ENCODE measurements around the gene CYB561D1.
A peak's percentile ranks its signal among the peaks of the same experiment; 100 is the strongest.

The CYB561D1 gene

DNA sequence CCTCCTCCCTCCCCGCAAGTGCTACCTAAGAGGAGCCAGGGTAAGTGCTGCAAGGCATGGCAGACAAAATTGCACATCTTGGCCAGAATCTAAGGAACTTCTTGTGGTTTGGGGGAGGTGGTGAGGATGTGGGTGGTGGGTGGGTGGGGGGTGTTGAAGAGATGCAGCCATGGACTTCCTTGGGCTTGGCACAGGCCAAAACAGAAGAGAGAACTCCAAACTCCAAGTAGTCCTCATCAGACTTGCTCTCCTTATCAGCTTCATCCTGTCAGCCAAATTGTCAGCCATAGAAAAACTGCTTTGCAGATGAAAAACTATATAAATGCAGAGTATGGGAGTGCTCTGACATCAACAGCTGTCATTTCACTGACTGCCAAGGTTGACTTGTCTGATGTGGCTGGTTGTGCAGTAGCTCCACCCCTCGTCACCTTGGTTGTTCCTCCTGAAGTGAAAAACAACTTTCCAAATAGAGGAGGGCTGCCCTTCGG is 8.5 kb downstream of the CYB561D1 start:
- no peak for DNase-seq

DNA sequence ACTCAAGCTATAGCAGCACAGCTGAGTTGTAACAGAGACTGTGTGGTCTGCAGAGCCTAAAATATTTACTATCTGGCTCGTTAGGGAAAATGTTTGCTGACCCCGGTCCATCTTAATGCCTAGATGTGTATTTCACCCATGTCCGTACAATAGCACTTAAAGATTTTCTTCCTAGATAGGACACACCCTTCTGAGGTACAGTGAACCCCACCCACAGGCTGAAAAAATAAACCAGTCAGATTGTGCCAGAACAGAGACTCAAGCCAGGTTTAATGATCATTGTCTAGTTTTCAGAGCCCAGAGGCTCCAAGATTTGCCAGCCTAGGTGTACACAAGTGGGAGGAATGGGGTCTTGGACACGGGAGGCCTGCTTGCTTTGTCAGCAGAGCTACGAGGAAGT is 10.0 kb downstream of the CYB561D1 start:
- no peak for DNase-seq

DNA sequence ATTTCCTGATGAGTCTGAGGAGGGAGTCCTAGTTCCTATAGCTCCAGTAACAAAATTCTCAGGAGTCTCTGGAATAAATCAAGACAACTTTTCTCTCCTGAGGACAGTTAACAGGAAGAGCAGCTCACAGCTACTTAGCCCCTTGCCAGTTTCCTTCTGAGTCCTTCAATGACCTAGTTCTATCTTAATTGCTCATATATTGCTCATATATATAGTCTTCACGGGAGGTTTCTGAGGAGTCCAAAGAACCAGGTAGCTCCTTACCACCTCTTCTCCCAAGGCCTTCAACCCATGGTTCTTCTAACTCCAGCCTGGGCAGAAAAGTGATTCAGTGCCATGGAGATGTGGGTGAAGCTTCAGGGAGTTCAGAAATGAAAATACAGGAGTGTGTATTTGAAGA is 11.1 kb downstream of the CYB561D1 start:
- DNase-seq, result no peak

DNA sequence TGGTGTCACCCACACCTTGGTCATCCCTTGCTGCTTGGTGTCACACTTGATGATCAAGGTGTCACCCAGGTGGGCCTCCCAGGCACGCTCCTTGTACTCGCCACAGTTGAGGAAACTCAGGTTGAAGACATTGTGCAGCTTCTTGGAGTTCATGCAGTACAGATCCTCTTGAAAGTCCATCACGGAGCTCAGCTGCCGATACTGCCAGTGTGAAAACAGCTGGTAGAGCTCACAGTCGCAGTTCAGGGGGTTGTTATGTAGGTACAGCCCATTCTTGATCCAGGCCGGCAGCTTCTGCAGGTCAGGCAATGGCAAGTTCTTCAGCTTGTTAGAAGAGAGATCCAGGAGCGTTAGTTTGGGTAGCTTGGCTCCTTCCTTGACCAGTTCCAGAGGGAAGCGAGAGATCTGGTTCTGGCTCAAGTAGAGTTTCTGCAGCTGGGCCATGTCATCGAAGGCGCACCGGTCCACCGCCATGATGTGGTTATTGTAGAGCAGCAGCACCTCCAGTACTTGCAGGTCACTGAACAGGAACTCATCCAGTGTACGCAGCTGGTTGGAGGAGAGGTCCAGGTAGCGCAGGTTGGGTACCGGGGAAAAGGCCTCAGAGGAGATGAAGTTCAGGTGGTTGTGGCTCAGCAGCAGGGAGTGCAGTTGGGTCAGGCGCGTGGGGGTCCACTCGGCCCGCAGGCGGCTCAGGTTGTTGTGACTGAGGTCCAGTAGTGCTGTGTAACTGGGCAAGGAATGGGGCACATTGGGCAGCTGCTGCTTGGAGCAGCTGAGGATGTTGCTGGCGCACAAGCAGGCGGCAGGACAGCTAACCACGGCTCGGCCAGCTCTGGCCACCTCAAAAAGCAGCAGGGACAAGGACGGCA is 14.3 kb downstream of the CYB561D1 start:
- no peak for DNase-seq

DNA sequence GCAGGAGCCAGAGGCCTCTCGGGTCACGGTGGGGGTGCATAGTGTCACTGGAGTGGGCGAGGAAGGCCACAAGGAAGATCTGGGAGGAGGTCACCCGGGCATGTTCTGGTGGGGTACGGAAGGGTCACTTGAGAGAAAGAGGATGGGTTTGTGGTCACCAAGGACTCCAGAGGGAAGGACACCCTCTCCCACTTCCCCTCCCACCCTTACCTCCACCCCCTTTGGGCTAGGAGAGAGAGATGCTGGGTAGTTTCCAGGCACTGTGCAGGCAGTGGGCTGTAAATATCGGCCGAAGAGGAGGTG is 14.9 kb downstream of the CYB561D1 start:
- DNase-seq, result no peak

DNA sequence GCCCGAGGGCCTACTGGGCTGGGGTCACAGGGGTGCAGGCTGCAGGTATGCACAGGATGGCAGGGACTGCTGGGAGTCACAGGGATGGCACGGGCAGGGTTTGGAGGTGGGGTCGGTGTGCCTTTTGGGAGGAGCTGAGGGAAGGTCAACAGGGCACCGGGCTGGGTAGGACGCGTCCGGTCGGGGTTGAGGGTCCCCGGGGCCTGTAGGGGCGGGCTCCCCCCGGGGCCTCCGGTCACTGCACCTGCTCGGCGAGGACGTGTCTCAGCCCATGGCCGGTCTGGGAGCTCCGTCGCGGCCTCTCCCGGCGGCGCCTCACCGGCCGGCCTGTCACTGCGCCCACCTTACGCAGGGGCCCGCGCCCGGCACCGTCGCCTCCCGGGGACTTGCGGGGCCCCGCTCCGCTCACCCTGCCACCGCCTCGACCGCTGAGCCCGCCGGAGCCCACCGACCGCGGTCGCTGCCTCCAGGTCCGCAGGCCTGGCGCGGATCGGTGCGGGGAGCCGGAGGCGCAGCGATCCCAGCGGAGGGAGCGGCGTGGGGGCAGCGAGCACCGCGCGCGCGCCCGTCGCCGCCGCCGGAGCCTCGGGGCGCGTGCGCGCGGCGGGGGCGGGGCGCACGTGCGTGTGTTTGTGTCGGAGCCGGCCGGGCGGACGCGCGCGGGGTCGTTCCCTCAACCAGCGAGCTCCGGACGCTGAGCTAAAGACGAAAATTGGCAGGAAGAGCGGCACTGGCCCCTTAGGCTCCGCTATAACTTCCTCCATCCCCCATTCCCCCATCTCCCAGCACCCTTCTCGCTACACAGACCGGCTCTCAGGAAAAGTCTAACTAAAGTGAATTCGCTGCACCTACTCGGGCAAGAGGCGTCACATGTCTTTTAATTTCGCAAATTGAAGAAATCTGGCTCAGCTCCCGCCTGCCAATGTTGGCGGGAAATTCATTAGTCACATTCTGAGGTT is 15.6 kb downstream of the CYB561D1 start, which contains the start of gene AMIGO1:
AMIGO1 (minus strand) TSS at position 552 of the 959 bp plus-strand sequence. CDS start 815 bp downstream, outside the sequence.
- peak; percentile 72 for DNase-seq

DNA sequence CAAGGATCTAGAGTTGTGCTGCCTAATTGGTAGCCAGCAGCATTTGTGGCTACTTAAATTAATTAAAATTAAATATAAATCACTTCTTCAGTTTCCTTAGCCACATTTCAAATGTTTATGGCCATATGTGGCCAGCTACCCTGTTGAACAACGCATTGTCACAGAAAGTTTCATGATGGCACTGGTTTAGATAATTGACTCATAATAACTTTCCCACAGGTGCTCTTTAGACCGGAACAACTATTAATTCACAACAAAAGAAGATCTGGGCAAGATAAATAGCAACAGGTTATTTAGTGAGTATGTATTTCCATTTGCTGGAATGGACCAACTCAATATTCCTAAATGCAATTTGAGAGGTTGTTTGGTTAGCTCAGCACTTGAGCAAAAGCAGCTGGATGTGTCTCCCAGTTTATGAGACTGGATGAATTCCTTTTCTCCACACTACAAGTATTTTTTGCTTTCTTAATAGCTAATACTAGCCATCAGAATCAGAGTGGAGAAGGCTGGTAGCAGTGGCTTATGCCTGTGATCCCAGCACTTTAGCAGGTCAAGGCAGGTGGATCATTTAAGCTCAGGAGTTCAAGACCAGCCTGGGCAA is 19.3 kb downstream of the CYB561D1 start:
- DNase-seq, result peak; percentile 13

DNA sequence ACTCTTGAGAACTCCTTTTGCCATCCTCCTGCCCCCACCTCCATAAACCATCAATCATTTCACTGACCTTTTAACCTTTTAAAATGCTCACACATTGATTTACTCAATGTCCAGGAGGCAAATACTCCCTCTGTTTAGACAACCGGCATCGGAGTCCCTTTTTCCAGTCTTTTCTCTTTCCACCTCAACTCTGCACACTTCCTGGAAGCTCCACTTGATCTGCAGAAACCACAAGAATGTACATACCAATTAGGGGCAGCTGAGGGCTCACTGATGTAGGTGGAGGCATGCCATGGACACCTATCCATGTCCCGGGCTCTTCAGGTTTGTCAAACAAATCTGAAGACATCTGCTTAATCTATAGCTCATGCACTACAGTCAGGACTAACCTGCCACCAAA is 21.0 kb downstream of the CYB561D1 start:
- DNase-seq, result no peak

DNA sequence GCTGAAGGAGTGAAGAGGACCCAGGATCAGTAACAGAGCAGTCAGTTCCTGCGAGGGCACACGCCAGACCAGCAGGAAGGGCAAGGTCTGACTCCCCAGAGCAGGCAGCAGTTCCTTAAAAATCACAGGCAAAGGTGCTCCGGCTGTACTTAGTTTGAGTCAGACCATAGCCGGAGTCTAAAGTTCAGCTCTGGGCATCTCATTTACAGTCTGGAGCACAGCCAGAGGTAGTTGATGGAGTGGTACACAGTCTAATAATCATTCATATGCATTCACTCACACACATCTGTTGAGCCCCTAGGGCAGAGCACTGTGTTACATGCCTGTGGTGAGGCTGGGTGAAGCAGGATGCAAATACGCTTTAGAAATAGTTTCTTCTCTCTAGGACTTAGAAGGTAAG is 23.0 kb downstream of the CYB561D1 start:
- DNase-seq, result peak; percentile 85

DNA sequence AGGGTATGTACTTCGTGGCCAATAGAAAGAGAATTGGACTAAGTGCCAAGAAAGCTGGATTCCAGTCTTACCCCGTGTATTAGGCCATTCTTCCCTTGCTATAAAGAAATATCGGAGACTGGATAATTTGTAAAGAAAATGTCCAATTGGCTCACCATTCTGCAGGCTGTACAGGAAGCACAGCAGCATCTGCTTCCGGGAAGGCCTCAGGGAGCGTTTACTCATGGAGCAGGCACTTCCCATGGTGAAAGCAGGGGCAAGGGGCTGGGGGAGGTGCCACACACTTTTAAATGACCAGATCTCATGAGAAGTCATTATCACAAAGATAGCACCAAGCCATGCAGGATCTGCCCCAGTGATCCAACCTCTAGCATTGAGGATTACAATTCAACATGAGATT is 23.4 kb downstream of the CYB561D1 start:
- DNase-seq, result peak; percentile 6

DNA sequence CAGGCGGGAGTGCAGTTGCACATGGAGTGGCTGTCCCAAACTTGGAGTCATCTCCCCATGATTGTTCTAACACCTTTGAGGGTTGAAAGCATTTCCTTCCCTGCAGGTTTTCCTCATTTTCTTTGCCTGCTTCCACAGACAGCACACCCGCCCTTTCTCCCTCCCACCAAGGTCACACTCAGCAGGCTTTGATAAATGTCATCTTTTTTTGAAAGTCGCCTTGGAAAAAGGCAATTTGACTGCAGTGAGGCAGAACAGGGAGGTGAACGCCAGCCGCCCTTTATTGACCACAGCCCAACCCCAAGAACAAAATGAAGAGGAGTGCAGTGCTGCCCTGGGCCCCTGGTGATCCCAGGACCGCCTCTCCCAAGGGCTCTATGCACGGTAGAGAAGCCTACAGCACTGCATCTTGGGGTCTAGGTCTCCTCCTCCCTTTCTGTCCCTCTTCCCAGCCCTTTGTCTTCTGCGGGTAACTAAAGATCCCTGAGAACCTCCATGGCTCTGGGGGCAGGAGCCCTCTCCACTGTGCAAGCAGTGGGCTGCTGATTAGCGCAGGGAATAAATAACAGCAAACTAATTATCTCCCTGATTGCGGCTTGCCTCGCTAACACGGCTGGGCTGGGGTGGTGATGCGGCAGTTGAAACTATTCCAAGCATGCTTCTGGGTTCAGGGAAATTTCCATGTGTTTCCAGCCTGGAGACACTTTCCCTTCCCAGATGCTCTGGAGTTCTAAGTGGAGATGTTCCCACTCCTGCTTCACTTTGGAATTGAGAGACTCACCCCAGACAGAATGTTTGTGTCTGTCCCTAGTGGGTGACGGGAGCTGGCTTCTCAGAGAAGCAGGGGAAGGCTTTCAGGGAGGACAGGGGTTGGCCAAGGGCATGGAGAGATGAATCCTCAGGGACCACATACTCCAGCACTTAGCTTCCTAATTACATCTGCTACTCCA is 27.4 kb downstream of the CYB561D1 start:
- DNase-seq, result peak; percentile 28

DNA sequence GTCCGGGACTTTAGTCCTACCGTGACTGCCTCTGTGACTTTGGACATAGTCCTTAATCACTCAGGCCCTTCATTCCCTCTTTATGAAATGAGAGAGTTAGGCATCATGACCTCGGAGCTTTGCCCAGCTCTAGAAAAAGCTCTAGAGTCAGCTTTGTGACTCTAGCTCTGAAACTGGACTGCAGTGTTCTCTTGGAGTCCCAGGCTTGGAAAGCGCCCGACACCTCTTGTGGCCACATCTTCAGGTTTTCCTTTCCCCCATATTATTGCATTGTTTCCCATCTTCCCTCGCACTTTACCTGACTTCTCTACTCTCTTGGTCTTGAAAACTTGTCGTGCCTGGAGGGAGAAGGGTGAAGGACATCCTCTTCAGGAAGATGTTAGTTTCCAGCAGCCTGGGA is 28.1 kb downstream of the CYB561D1 start:
- DNase-seq, result no peak

DNA sequence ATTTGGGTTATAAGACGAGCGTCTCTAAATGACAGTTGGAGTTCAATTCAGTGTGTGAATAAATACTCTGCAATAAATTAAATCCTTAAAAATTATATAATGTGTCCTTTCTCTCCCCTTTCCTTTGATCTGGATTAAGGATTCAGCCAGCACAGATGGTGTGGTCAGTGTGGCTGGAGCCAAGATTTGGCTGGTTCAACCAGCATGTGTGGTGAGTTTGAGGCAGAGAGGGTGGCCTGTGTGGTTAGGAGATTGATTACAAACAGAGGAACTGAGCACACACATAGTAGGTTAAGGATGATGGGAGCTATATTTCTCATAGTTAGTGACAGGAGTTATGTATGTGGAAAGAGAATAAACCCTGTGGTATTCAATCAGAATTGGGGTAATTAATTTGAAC is 29.8 kb downstream of the CYB561D1 start:
- no peak for DNase-seq

DNA sequence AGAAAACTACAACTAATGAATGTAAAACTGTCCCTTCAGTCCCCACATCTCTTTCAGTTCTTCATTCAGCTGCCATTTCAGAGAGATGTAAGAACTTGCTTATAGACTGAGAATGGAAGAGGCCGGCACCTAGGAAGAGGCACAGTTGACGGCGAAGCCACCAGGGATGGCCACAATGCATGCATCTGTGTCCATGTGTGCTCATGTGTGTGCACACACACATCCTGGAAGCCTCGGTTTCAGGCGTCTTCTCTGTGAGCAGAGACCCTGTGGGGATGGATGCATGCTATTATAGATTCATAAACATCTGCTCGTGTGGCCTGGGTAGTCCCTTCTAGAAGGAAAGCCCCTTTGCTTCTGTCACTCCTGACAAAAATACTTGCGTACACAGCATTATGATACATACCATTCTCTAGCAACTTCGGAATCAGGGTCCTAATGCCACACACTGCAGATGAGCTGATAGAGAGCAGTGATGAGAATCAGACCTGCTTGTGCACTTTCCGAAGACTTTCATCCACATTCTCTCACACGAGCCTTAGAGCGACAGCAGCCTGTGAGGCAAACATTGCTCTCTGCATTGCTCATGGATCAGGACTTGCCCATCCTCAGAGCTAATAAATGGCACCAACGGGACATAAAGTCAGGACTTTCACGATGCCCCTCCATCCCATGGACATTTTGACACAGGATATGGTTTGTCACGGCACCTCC is 33.4 kb downstream of the CYB561D1 start:
- no peak for DNase-seq

DNA sequence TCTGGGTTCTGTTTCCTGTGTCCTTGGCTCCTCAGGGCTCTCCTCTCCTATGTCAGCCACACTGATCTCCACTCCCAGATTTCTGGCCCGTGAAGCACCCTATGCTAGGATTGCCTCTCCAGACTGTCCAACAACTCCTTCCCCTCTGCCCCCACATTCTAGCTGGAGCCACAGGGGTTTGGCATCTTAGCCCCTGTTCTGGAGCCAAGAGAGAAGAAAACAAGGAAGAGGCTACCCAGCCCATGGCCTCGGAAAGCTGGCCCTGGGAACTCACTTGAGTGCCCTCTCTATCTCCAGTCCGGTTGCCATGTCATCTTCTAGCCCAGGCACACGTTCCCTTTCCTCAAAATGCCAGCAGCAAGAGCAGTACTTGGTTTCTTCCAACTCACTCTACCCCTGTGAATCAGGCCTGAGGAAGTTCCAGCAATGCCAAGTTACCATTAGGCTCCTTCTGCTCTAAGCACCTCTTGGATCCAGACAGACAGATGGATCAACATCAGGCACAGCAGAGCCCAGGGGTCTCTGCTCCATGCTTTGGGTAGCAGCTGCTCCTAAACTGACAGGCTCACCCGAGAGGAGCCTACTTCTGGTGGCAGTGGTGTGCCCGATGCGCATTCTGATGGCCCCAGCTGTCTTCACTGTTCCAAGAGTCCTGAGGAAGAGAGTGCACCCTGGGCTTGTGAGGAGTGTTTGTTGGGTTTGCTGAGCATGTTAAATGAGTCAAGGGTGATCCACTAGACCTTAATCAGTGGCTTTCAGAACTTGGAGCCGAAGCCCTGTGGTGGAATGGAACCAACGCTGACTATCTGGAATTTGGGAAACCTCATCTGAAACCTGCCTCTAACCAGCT is 34.2 kb downstream of the CYB561D1 start:
- no peak for DNase-seq

DNA sequence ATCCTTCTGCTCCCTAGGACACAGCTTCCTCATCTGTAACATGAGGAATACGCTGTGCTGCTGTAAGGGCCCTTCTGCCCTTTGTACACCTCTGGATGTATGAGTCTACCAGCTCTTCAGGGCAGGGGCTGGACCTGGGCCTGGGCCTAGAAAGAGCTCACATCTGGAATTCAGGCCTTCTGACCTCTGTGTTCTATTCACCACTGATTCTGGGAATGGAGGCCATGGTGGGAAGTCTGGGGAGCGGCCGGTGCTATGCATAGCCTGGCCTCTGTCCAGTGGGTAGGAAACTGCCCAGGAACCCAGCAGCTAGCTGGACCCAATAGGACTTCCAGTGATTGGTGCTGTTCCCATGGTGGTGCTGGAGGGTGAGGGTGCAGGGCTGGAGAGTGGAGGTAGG is 34.8 kb downstream of the CYB561D1 start:
- DNase-seq, result no peak

DNA sequence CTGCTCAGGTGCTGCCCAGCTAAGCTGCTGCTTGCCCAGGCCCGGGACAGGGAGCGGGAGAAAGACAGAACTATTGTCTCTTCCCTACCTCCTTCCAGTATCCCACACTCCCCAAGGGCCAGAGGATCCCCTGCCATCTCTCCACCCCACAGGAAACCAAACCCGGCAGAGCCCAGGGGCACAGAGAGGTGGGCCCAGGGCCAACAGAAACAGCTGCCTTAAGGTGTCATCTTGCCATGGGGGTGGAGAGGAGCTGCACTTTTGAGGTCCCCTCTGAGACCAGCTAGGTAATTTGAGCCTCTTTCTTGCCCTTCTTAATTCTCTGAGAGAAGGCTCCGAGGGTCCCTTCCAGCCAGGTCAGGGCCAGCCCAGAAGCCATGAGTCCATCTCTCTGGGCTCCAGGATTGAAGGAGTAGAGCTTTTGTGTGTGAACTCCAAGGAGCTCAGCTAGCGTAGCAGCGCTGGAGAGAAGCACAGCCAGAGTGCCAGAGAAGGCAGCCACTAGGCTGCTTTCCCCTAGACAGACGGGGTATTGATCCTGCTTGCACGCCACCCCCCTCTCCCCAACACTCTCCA is 36.1 kb downstream of the CYB561D1 start:
- peak; percentile 79 for DNase-seq

DNA sequence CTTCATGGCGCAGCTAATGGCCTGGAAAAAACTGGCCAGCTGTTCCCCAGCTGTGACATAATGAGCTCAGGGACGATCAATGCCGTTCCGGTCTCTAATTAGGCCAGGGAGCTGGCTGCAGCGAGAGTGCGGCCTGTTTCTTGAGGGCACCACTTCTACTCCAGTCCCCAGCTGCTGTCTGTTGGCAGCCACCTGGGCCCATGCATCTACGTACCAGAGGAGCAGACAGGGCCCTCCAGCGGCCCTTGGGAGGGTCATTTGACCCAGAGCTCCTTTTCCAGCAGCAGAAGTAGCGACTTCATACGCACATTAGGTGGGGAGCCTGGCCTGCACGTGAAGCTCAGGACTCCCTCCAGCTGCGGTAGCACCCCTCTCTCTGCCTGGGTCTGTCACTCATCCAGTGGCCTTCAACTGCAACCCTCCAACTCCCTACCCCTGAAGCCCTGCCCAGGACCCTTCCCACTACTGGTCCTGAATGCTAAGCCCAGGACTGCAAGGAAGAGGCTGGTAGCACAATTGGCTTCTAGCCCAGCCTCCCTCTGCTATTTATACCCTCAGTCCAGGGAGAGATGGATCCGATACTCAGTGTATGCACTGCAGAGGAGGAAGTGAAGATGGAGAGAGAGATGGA is 36.7 kb downstream of the CYB561D1 start:
- DNase-seq, result peak; percentile 87

DNA sequence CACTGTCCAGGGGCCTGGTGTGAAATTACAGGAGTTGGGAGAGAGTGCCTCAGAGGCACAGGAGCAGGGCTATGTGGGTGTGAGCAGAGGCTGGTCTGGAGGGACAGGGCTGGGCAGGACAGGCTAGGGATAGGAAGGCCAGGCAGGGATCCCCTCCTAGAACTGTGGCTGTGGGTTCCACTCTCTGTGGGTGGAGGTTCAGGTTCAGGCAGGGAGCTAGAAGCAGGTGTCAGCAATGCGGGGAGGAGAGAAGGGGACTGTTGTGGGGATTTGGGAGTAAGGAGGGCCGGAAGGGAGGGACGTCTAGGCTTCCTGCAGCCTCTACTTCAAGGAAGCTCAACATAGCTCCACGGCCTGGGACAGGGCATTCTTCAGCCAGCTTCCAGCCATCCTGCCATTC is 37.5 kb downstream of the CYB561D1 start:
- DNase-seq, result no peak

Measured in NCI-H69 (cell line).